Measurements from ENCODE around the gene FOXA1.

DNA sequence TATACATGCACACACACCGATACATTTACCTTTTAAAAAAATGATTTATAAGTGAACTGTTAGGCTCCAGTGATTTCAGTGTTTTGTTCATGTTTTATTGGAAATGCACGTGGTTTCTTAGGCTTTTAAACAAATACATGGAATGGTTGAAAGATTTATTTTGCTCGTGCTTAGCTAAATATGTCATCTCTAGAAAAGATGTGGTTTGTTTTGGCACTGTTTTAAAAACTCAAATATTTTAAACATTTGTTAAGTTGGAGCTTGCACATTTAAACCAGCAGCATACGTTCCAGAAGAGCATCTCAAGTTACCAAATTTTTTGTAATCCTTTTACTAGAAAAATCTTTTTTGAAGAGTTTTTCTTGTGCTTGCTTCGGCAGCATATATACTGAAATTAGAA, 44.5 kb downstream of the FOXA1 start:
- TF ChIP-seq POLR2A (IDR thresholded peaks at IDR 0.05; ENCODE audit: low read depth, low read length) (no peak), POLR2AphosphoS5 (IDR thresholded peaks at IDR 0.05; ENCODE audit: low read depth, low read length) (no peak)

Measured in GM12891 (cell line).